Measurements from ENCODE around the gene PRKAR2A. TPM values are rescaled to one million over a fixed set of nuclear protein-coding genes. Genes with fewer than 3 reads are reported as not detected.
"Not testable (repeated sequence)": the region's sequence is repeated elsewhere in the genome, so short reads cannot be mapped to it uniquely, and the experiment has no call there.

Gene PRKAR2A
- total RNA-seq, 1 donor: 47.9 TPM

- TF ChIP-seq CTCF (IDR thresholded peaks at IDR 0.05; ENCODE audit: insufficient read depth, low read depth, low read length): no peak
- no peak for DNase-seq (ENCODE audit: low read depth)
- no peak overlapping the region for H3K4me3 ChIP-seq (ENCODE audit: low read depth, low read length)
Observed at GRCh38 chr3:48782046-48782445, 65.6 kb downstream of the PRKAR2A start.

DNA sequence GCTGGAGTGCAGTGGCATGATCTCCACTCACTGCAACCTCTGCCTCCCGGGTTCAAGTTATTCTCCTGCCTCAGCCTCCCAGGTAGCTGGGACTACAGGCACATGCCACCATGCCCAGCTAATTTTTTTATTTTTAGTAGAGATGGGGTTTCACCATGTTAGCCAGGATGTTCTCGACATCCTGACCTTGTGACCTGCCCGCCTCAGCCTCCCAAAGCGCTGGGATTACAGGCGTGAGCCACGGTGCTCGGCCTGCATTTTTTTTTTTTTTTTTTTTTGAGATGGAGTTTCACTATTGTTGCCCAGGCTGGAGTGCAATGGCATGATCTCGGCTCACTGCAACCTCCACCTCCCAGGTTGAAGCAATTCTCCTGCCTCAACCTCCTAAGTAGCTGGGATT, 69.1 kb downstream of the PRKAR2A start:
- not testable (repeated sequence) for H3K4me3 ChIP-seq (ENCODE audit: low read depth, low read length); DNase-seq (ENCODE audit: low read depth)

- DNase-seq (ENCODE audit: low read depth): no peak
- TF ChIP-seq CTCF (IDR thresholded peaks at IDR 0.05; ENCODE audit: insufficient read depth, low read depth, low read length): no peak
- H3K4me3 ChIP-seq (ENCODE audit: low read depth, low read length): no peak overlapping the region
Observed at GRCh38 chr3:48776854-48777253, 70.8 kb downstream of the PRKAR2A start.

DNA sequence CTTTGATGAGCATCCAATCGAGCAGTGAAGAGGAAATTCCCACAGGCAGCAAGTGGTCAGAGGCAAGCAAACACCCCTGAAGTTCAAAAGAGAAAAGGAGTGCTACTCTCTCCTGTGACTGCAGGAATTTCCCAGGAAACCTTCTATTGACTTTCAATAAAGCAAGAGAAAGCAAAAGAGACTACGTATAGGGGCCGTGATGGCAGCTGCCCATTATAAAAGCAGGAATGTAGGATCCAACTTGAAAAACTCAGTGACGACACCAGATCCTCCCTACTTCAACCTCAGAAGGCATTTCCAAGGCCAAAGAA, 77.5 kb downstream of the PRKAR2A start:
- DNase-seq (ENCODE audit: low read depth): no peak
- H3K4me3 ChIP-seq (ENCODE audit: low read depth, low read length): no peak overlapping the region
- TF ChIP-seq CTCF (IDR thresholded peaks at IDR 0.05; ENCODE audit: insufficient read depth, low read depth, low read length): no peak

- H3K4me3 ChIP-seq (ENCODE audit: low read depth, low read length): no peak overlapping the region
- TF ChIP-seq CTCF (IDR thresholded peaks at IDR 0.05; ENCODE audit: insufficient read depth, low read depth, low read length): no peak
- no peak for DNase-seq (ENCODE audit: low read depth)
Observed at GRCh38 chr3:48765376-48765775, 82.3 kb downstream of the PRKAR2A start.

GRCh38 chr3:48762816-48763215, 84.9 kb downstream of the PRKAR2A start:
- no peak for DNase-seq (ENCODE audit: low read depth)
- no peak overlapping the region for H3K4me3 ChIP-seq (ENCODE audit: low read depth, low read length)
- no peak for TF ChIP-seq CTCF (IDR thresholded peaks at IDR 0.05; ENCODE audit: insufficient read depth, low read depth, low read length)

DNA sequence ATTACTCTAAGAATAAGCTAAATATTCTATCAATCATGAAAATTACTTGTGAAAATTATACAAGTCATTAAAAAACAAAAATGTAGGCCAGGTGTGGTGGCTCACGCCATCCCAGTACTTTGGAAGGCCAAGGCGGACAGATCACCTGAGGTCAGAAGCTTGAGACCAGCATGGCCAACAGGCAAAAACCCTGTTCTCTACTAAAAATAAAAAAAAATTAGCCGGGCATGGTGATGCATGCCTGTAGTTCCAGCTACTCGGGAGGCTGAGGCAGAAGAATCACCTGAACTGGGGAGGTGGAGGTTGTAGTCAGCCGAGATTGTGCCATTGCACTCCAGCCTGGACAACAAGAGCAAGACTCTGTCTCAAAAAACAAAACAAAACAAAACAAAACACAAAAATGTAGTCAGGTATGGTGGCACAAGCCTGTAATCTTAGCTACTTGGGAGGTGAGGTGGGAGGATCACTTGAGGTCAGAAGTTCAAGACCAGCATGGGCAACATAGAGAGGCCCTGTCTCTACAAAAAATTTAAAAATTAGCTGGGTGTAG, 87.6 kb downstream of the PRKAR2A start:
- not testable (repeated sequence) for H3K4me3 ChIP-seq (ENCODE audit: low read depth, low read length); DNase-seq (ENCODE audit: low read depth)

DNA sequence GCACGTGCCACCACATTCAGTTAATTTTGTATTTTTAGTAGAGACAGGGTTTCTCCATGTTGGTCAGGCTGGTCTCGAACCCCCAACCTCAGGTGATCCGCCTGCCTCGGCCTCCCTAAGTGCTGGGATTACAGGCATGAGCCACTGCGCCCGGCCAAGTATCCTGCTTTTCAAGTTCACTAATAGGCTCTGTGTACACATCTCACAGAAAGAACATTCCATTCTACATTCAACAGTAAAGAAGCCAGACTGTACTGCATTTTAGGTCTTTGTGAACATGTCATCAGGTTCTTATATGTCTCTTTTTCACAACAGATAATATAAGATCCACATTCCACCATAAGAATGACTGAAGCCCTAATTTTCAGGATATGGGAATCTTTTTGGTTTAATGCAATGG, 88.1 kb downstream of the PRKAR2A start:
- not testable (repeated sequence) for H3K4me3 ChIP-seq (ENCODE audit: low read depth, low read length); DNase-seq (ENCODE audit: low read depth)

DNA sequence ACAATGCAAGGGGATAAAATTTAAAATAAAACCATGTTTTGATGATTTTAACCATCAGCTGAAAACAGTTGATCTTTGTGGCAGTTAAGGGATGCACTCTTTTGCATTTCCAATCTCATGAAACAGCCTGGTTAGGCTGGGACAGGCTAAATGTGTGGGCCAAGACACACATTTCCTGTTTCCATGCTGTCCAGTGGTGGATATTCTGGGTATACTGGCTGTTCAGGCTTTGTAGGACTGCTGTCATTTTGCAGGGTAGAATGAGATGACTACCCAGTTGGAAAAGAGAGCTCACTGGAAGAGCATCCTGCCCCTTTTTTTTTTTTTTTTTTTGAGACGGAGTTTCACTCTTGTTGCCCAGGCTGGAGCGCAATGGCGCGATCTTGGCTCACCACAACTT, 88.6 kb downstream of the PRKAR2A start:
- no peak overlapping the region for H3K4me3 ChIP-seq (ENCODE audit: low read depth, low read length)
- no peak for DNase-seq (ENCODE audit: low read depth)
- no peak for TF ChIP-seq CTCF (IDR thresholded peaks at IDR 0.05; ENCODE audit: insufficient read depth, low read depth, low read length)
